NCI-H446 (cell line): ENCODE data around the gene SDK1.
"Not testable (repeated sequence)": the region's sequence is repeated elsewhere in the genome, so short reads cannot be mapped to it uniquely, and the experiment has no call there.

Experiments used
- DNase-seq, 2 experiments: peaks; one replicate each; lab custom pipeline; 2025; lab: John Stamatoyannopoulos, UW

SDK1 gene

GRCh38 chr7:4273566-4274230 lies 972.6 kb downstream of the SDK1 start:
- no peak for DNase-seq

- DNase-seq: no peak
Measured at GRCh38 chr7:4274286-4274685, 973.2 kb downstream of the SDK1 start.

GRCh38 chr7:4277936-4278335 lies 976.9 kb downstream of the SDK1 start:
- DNase-seq: no peak

- DNase-seq: no peak
Measured at GRCh38 chr7:4279216-4279615, 978.2 kb downstream of the SDK1 start.

GRCh38 chr7:4281231-4281993 lies 980.4 kb downstream of the SDK1 start:
- DNase-seq: no peak

GRCh38 chr7:4282434-4283223 lies 981.6 kb downstream of the SDK1 start:
- DNase-seq: no peak

- no peak for DNase-seq
Measured at GRCh38 chr7:4286351-4286750, 985.3 kb downstream of the SDK1 start.

- DNase-seq: no peak
Measured at GRCh38 chr7:4288791-4289394, 987.8 kb downstream of the SDK1 start.

GRCh38 chr7:4297165-4297917 lies 996.3 kb downstream of the SDK1 start:
- no peak for DNase-seq

- no peak for DNase-seq
Measured at GRCh38 chr7:4297918-4298219, 996.8 kb downstream of the SDK1 start.

- DNase-seq: no peak
Measured at GRCh38 chr7:4299431-4299830, 998.4 kb downstream of the SDK1 start.

GRCh38 chr7:4302203-4302905 lies 1001.3 kb downstream of the SDK1 start:
- no peak for DNase-seq

GRCh38 chr7:4307316-4308204 lies 1006.5 kb downstream of the SDK1 start:
- DNase-seq: no peak

- no peak for DNase-seq
Measured at GRCh38 chr7:4308205-4308590, 1007.1 kb downstream of the SDK1 start.

- DNase-seq: not testable (repeated sequence)
Measured at GRCh38 chr7:4313911-4314310, 1012.9 kb downstream of the SDK1 start.

GRCh38 chr7:4314316-4314715 lies 1013.3 kb downstream of the SDK1 start:
- not testable (repeated sequence) for DNase-seq
